Middle frontal gyrus (tissue), 1 donor: ENCODE results near the gene CDH4.
"Not testable (repeated sequence)": the region's sequence is repeated elsewhere in the genome, so short reads cannot be mapped to it uniquely, and the experiment has no call there.

Source experiments
- DNase-seq: peaks from one replicate; pipeline ENCODE4 v3.0.0-alpha.2; 2015; ENCODE audit warnings: low spot score; ENCODE audit errors: extremely low spot score

CDH4 gene

GRCh38 chr20:61437280-61438206 is 185.5 kb downstream of the CDH4 start:
- DNase-seq, result peak; percentile 33

- DNase-seq, result no peak
These were observed 186.2 kb downstream of the CDH4 start for GRCh38 chr20:61438285-61438684.

- no peak for DNase-seq
These were observed 187.2 kb downstream of the CDH4 start for GRCh38 chr20:61439251-61439650.

- no peak for DNase-seq
These were observed 188.5 kb downstream of the CDH4 start for GRCh38 chr20:61440548-61441055.

GRCh38 chr20:61441537-61441936 is 189.5 kb downstream of the CDH4 start:
- no peak for DNase-seq

- DNase-seq, result no peak
These were observed 190.1 kb downstream of the CDH4 start for GRCh38 chr20:61442075-61442670.

GRCh38 chr20:61442718-61443117 is 190.7 kb downstream of the CDH4 start:
- DNase-seq, result no peak

GRCh38 chr20:61443443-61444126 is 191.5 kb downstream of the CDH4 start:
- DNase-seq, result no peak

GRCh38 chr20:61444637-61445036 is 192.6 kb downstream of the CDH4 start:
- no peak for DNase-seq

- no peak for DNase-seq
These were observed 193.1 kb downstream of the CDH4 start for GRCh38 chr20:61445138-61445537.

GRCh38 chr20:61445741-61446140 is 193.7 kb downstream of the CDH4 start:
- no peak for DNase-seq

GRCh38 chr20:61447952-61448351 is 195.9 kb downstream of the CDH4 start:
- DNase-seq, result no peak

GRCh38 chr20:61448386-61448785 is 196.3 kb downstream of the CDH4 start:
- no peak for DNase-seq

- no peak for DNase-seq
These were observed 197.1 kb downstream of the CDH4 start for GRCh38 chr20:61449057-61449609.

GRCh38 chr20:61449916-61450315 is 197.9 kb downstream of the CDH4 start:
- no peak for DNase-seq

GRCh38 chr20:61450549-61450948 is 198.5 kb downstream of the CDH4 start:
- no peak for DNase-seq

- DNase-seq, result no peak
These were observed 198.9 kb downstream of the CDH4 start for GRCh38 chr20:61451009-61451408.

GRCh38 chr20:61451953-61452352 is 199.9 kb downstream of the CDH4 start:
- no peak for DNase-seq

GRCh38 chr20:61453219-61453618 is 201.2 kb downstream of the CDH4 start:
- DNase-seq, result no peak

GRCh38 chr20:61453623-61454022 is 201.6 kb downstream of the CDH4 start:
- not testable (repeated sequence) for DNase-seq

GRCh38 chr20:61454053-61454452 is 202.0 kb downstream of the CDH4 start:
- no peak for DNase-seq
